Activated CD4-positive, alpha-beta memory T cell treated with anti-CD3 and anti-CD28 coated beads for 36 hours (primary cell): ENCODE results near the gene LRRC8A. TPM values are rescaled to one million over a fixed set of nuclear protein-coding genes. Genes with fewer than 3 reads are reported as not detected.
"Not testable (repeated sequence)": the region's sequence is repeated elsewhere in the genome, so short reads cannot be mapped to it uniquely, and the experiment has no call there.

ENCODE experiments used
- CTCF ChIA-PET: fragments of 350-600 bp; sonication (Branson Sonifier 250); formaldehyde crosslinking; loops from one replicate; lab custom pipeline; 2021; ENCODE audit warnings: antibody characterized with exemption, inconsistent platforms; lab: Charles Lee
- POLR2A ChIA-PET: fragments of 350-600 bp; sonication (Branson Sonifier 250); formaldehyde crosslinking; loops from one replicate; lab custom pipeline; 2021; ENCODE audit warnings: antibody characterized with exemption; lab: Charles Lee
- DNase-seq: peaks from one replicate; pipeline ENCODE4 v3.0.0-alpha.2; 2020
- H3K27ac Mint-ChIP-seq: one replicate; pipeline ENCODE4 v1.8.0; 2021; ENCODE audit warnings: mixed read lengths
- H3K27me3 Mint-ChIP-seq: one replicate; pipeline ENCODE4 v1.8.0; 2021; ENCODE audit warnings: mixed read lengths
- H3K36me3 Mint-ChIP-seq: one replicate; pipeline ENCODE4 v1.8.0; 2021; ENCODE audit warnings: mixed read lengths
- H3K4me1 Mint-ChIP-seq: one replicate; pipeline ENCODE4 v1.8.0; 2021; ENCODE audit warnings: low read depth, mixed read lengths
- H3K4me3 Mint-ChIP-seq: one replicate; pipeline ENCODE4 v1.8.0; 2021; ENCODE audit warnings: mild to moderate bottlenecking, mixed read lengths
- H3K9me3 Mint-ChIP-seq: one replicate; pipeline ENCODE4 v1.8.0; 2021; ENCODE audit warnings: mixed read lengths
- intact Hi-C: fragments of 100-400 bp; cut with micrococcal nuclease; formaldehyde crosslinking; loops from one replicate; pipeline ENCODE4 v1.15.1; 2023
- total RNA-seq, 2 experiments: library from RNA; stranded (reverse); gene quantifications; one replicate each; pipeline ENCODE4 v1.2.3, GENCODE V29; 2021

LRRC8A gene
- total RNA-seq, 2 experiments from 2014 or later: 18.0 to 18.7 TPM

DNA sequence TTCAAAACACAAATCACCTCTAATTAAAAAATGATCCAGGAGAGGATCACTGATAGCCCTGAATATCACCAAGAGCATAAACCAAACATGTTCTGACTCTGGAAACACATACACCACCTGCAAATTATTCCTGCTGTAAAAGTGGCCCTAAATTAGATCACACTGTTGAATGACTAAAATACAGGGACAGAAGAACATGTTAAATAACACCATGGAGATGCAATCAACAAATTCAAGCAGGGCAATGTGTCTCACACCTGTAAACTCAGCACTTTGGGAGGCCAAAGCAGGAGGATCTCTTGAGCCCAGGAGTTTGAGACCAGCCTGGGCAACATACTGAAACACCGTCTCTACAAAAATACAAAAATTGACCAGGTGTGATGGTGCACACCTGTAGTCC lies 34.1 kb upstream of the LRRC8A start:
- Mint-ChIP-seq H3K36me3 (peaks cover 18% of the 10 kb centered on the region), H3K4me1 (no peaks in the 10 kb centered on the region), H3K9me3 (peaks cover 17% of the 10 kb centered on the region), H3K4me3 (no peak overlapping the region), H3K27me3 (no peaks in the 10 kb centered on the region), H3K27ac (no peak overlapping the region)
- ChIA-PET CTCF (no interaction called here), POLR2A (no interaction called here)
- no peak for DNase-seq
- intact Hi-C loops: no loop called here

DNA sequence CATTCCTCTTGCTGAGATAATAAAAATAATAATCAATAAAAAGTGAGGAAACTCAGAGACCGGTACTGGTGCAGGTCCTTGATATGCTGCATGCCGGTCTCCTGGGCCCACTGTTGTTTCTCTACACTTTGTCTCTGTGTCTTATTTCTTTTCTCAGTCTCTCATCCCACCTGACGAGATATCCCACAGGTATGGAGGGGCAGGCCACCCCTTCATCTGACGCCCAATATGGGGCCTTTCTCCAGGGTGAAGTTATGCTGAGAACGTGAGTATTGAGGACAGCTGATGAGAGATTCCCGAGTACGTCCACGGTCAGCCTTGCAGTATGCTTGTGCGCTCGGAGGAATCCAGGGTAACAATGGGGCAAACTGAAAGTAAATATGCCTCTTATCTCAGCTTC lies 30.9 kb upstream of the LRRC8A start:
- H3K27me3 Mint-ChIP-seq, H3K27ac Mint-ChIP-seq, POLR2A ChIA-PET, H3K4me1 Mint-ChIP-seq, intact Hi-C loops, DNase-seq, H3K4me3 Mint-ChIP-seq: not testable (repeated sequence)
- Mint-ChIP-seq H3K9me3 (peaks cover 17% of the 10 kb centered on the region), H3K36me3 (peaks cover 18% of the 10 kb centered on the region)
- CTCF ChIA-PET: interaction anchor here (1.4 kb wide), 1 partner anchor 79 kb away, joined by 4 read pairs; no protein-coding TSS in a partner anchor

DNA sequence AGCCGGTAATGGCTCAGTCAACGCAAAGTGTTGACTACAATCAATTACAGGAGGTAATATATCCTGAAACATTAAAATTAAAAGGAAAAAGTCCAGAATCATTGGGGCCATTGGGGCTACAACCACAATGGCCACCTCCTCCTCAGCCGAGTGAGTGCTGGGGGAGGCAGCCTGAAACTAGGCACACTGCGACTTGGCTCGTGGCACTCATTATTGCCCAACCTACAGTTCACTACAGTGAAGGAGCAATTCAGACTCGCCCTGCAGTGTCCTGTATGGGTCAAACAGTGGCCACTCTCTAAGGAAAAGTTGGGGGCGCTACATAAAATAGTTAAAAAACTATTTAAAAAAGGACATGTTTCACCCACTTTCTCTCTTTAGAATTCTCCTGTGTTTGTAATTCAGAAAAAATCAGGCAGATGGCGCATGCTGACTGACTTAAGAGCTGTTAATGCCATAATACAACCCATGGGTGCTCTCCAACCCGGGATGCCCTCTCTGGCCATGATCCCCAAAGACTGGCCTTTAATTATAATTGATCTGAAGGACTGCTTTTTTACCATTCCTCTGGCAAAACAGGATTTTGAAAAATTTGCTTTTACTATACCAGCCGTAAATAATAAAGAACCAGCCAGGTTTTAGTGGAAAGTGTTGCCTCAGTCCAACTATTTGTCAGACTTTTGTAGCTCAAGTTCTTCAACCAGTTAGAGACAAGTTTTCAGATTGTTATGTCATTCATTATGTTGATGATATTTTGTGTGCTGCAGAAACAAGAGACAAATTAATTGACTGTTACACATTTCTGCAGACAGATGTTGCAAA lies 29.9 kb upstream of the LRRC8A start:
- Mint-ChIP-seq H3K36me3 (peaks cover 18% of the 10 kb centered on the region), H3K9me3 (peaks cover 17% of the 10 kb centered on the region)
- ChIA-PET POLR2A (interaction anchor here (0.6 kb wide), 1 partner anchor 103 kb away, joined by 4 read pairs; no protein-coding TSS in a partner anchor), CTCF (interaction anchor here (0.7 to 1.4 kb wide), 4 partner anchors 10 to 78 kb away, joined by 3 to 4 read pairs (median 4); no protein-coding TSS in a partner anchor)
- H3K4me1 Mint-ChIP-seq, H3K4me3 Mint-ChIP-seq, H3K27me3 Mint-ChIP-seq, intact Hi-C loops, DNase-seq, H3K27ac Mint-ChIP-seq: not testable (repeated sequence)

DNA sequence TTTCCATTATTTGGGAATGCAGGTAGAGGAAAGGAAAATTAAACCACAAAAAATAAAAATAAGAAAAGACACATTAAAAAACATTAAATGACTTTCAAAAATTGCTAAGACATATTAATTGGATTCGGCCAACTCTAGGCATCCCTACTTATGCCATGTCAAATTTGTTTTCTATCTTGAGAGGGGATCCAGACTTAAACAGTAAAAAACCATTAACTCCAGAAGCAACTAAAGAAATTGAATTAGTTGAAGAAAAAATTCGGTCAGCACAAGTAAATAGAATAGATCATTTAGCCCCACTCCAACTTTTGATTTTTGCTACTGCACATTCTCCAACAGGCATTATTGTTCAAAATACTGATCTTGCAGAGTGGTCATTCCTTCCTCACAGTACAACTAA lies 29.3 kb upstream of the LRRC8A start:
- H3K4me3 Mint-ChIP-seq, H3K27me3 Mint-ChIP-seq, DNase-seq, H3K27ac Mint-ChIP-seq, intact Hi-C loops, H3K4me1 Mint-ChIP-seq: not testable (repeated sequence)
- Mint-ChIP-seq H3K9me3 (peaks cover 17% of the 10 kb centered on the region), H3K36me3 (peaks cover 18% of the 10 kb centered on the region)
- ChIA-PET CTCF (interaction anchor here (0.7 to 1.4 kb wide), 4 partner anchors 9 to 77 kb away, joined by 3 to 4 read pairs (median 4); no protein-coding TSS in a partner anchor), POLR2A (interaction anchor here (0.6 kb wide), 1 partner anchor 102 kb away, joined by 4 read pairs; no protein-coding TSS in a partner anchor)

DNA sequence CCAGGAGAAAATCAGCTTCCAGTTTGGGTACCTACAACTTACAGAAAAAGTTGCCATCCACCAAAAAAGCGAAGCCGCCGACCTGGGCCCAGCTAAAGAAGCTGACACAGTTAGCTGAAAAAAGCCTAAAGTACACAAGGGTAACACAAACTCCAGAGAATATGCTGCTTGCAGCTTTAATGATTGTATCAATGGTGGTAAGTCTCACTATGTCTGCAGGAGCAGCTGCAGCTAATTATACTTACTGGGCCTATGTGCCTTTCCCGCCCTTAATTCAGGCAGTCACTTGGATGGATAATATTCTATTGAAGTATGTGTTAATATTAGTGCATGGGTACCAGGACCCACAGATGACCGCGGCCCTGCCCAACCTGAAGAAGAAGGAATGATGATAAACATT lies 27.5 kb upstream of the LRRC8A start:
- intact Hi-C loops, POLR2A ChIA-PET, H3K27me3 Mint-ChIP-seq, H3K4me3 Mint-ChIP-seq, H3K4me1 Mint-ChIP-seq, H3K27ac Mint-ChIP-seq, DNase-seq: not testable (repeated sequence)
- H3K9me3 Mint-ChIP-seq: peaks cover 17% of the 10 kb centered on the region
- CTCF ChIA-PET: interaction anchor here (1.5 kb wide), 1 partner anchor 74 kb away, joined by 5 read pairs; no protein-coding TSS in a partner anchor
- H3K36me3 Mint-ChIP-seq: peaks cover 18% of the 10 kb centered on the region

DNA sequence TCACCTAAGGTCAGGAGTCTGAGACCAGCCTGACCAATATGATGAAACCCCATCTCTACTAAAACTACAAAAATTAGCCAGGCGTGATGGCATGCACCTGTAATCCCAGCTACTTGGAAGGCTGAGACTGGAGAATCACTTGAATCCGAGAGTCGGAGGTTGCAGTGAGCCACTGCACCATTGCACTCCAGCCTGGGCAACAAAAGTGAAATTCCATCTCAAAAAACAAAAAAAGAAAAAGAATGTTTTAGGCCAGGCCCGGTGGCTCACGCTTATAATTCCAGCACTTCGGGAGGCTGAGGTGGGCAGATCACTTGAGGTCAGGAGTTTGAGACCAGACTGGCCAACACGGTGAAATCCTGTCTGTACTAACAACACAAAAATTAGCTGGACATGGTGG lies 23.5 kb upstream of the LRRC8A start:
- H3K4me3 Mint-ChIP-seq, intact Hi-C loops, H3K27ac Mint-ChIP-seq, DNase-seq, H3K9me3 Mint-ChIP-seq, POLR2A ChIA-PET, H3K36me3 Mint-ChIP-seq, H3K27me3 Mint-ChIP-seq, H3K4me1 Mint-ChIP-seq: not testable (repeated sequence)
- CTCF ChIA-PET: interaction anchor here (10.4 kb wide), 1 partner anchor 69 kb away, joined by 184 read pairs; no protein-coding TSS in a partner anchor

DNA sequence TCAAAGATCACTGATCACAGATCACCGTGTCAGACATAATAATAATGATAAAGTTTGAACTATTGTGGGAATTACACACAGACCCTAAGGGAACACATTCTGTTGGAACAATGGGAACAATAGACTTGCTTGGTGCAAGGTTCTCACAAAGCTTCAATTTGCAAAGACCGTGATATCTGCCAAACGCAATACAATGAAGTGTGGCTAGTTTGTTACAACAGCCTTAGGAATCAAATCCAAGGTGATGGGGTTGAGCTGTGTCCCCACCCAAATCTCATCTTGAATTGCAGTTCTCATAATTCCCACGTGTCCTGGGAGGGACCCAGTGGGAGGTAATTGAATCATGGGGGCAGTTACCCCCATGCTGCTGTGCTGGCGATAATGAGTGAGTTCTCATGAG lies 21.0 kb upstream of the LRRC8A start:
- intact Hi-C loops: no loop called here
- no peaks in the 10 kb centered on the region for H3K27me3 Mint-ChIP-seq
- CTCF ChIA-PET: interaction anchor here (0.8 to 10.4 kb wide), 4 partner anchors 9 to 66 kb away, joined by 3 to 184 read pairs (median 5); partner anchors contain the start of gene ENDOG
- POLR2A ChIA-PET: interaction anchor here (1.4 kb wide), 1 partner anchor 22 kb away, joined by 3 read pairs; no protein-coding TSS in a partner anchor
- no peak overlapping the region for H3K27ac Mint-ChIP-seq
- H3K4me1 Mint-ChIP-seq: peaks cover 6% of the 10 kb centered on the region
- H3K36me3 Mint-ChIP-seq: no peaks in the 10 kb centered on the region
- H3K9me3 Mint-ChIP-seq: no peaks in the 10 kb centered on the region
- no peak overlapping the region for H3K4me3 Mint-ChIP-seq
- no peak for DNase-seq

DNA sequence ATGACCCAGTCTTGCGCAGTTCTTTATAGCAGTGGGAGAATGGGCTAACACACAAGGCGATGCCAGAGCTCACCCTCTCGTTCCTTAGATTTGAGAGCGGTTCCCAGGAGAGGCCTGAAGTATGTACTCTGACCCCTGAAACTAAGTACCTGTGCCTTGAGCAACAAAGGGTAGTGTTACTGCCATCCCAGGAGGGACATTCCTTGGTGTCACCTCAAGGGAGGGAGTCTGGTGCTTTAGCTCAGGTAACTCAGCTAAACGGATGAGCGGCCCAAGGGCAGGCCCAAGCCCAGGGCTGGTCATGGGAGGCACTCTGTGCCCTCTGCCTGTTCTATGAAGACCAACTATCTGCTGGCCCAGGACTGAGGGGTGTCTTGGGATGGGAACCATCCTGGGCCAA lies 20.4 kb upstream of the LRRC8A start:
- no peak for DNase-seq
- CTCF ChIA-PET: interaction anchor here (0.8 to 10.4 kb wide), 6 partner anchors 9 to 75 kb away, joined by 3 to 184 read pairs (median 6); partner anchors contain the start of genes ENDOG, KYAT1 and LRRC8A
- intact Hi-C loops: no loop called here
- Mint-ChIP-seq H3K36me3 (no peaks in the 10 kb centered on the region), H3K4me1 (peaks cover 6% of the 10 kb centered on the region), H3K9me3 (no peaks in the 10 kb centered on the region), H3K4me3 (no peak overlapping the region), H3K27ac (no peak overlapping the region), H3K27me3 (no peaks in the 10 kb centered on the region)
- POLR2A ChIA-PET: interaction anchor here (1.4 kb wide), 1 partner anchor 21 kb away, joined by 3 read pairs; no protein-coding TSS in a partner anchor

DNA sequence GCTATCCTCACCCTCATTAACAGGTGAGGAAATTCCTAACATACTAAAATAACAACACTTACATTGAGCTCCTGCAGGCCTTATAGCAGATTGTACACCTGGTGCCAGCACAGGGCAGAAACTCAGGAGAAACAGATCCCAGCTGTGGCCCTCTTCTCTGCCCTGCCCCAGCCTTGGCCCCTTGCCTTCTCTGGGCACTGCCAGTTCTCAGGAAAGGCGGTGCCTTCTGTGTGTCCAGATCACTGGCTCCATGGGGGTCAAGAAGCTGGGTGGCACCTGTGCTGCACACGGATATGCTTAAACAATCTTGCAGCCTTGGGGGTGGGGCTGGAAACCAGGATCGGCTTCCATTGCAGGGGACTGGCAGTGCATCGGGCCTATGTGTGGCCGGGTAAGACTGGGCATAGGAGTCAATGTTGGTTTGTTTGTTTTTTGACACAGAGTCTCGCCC lies 19.5 kb upstream of the LRRC8A start:
- POLR2A ChIA-PET: interaction anchor here (1.4 kb wide), 1 partner anchor 20 kb away, joined by 3 read pairs; no protein-coding TSS in a partner anchor
- no peak for DNase-seq
- intact Hi-C loops: no loop called here
- no peak overlapping the region for H3K4me3 Mint-ChIP-seq
- H3K27ac Mint-ChIP-seq: no peak overlapping the region
- CTCF ChIA-PET: interaction anchor here (0.5 to 10.4 kb wide), 7 partner anchors 13 to 115 kb away, joined by 3 to 184 read pairs (median 3); partner anchors contain the start of genes KYAT1, LRRC8A and PHYHD1
- no peaks in the 10 kb centered on the region for H3K9me3 Mint-ChIP-seq
- peaks cover 6% of the 10 kb centered on the region for H3K4me1 Mint-ChIP-seq
- no peaks in the 10 kb centered on the region for H3K27me3 Mint-ChIP-seq
- H3K36me3 Mint-ChIP-seq: no peaks in the 10 kb centered on the region

DNA sequence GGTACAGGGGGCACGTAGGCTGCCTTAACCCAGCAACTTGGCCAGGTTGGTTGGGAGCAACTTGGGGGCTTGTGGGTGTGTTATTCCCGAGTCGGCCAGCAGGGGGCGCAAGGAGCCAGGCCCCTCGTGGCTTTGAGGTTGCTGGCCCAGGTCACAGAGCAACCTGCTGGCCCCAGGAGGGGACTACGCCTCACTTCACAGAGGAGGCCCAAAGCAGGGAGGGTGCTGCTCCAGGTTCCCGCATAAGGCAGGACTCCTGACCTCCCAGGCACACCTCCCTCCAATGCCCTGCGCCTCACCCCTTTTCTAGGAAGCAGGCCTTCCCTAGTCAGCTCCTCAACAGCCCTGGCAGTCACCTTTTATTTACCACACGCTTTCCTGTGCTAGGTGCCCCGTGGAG lies 18.3 kb upstream of the LRRC8A start:
- H3K36me3 Mint-ChIP-seq: no peaks in the 10 kb centered on the region
- H3K27ac Mint-ChIP-seq: no peak overlapping the region
- ChIA-PET POLR2A (interaction anchor here (1.4 kb wide), 1 partner anchor 84 kb away, joined by 3 read pairs; the partner anchor contains the start of gene NUP188), CTCF (interaction anchor here (0.6 to 10.4 kb wide), 10 partner anchors 12 to 63 kb away, joined by 3 to 184 read pairs (median 4); partner anchors contain the start of genes ENDOG, KYAT1 and LRRC8A)
- no peaks in the 10 kb centered on the region for H3K9me3 Mint-ChIP-seq
- DNase-seq: peak; percentile 91
- H3K4me1 Mint-ChIP-seq: peaks cover 6% of the 10 kb centered on the region
- intact Hi-C loops: loop anchor here (1.0 kb wide), 1 partner anchor 65 kb away; no protein-coding TSS in a partner anchor
- H3K4me3 Mint-ChIP-seq: no peak overlapping the region
- no peaks in the 10 kb centered on the region for H3K27me3 Mint-ChIP-seq

DNA sequence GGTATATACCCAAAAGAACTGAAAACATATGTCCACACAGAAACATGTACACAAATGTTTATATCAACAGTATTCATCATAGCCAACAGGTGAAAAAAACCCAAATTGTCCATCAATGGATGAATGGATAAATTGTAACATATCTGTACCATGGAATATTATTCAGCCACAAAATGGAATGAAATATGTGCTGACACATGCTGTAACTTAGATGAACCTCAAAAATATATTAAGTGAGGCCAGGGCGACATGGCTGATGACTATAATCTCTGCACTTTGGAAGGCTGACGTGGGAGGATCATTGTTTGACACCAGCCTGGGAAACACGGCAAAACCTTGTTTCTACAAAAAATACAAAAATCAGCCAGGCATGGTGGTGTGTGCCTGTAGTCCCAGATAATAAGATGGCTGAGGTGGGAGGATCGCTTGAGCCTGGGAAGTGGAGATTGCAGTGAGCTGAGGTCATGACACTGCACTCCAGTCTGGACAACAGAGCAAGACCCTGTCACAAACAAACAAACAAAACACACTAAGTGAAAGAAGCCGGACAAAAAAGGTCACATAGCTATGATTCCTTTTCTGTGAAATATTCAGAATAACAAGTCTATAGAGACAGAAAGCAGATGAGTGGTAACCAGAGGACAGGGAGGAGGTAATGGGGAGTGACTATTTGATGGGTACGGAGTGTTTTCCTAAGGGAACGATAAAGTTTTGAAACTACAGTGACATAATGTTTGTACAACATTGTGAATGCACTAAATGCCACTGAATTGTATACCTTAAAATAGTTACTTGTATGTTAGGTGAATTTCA lies 11.6 kb upstream of the LRRC8A start:
- H3K27ac Mint-ChIP-seq: no peak overlapping the region
- DNase-seq: no peak
- H3K9me3 Mint-ChIP-seq: no peaks in the 10 kb centered on the region
- no peak overlapping the region for H3K4me3 Mint-ChIP-seq
- intact Hi-C loops: no loop called here
- peaks cover 7% of the 10 kb centered on the region for H3K4me1 Mint-ChIP-seq
- H3K36me3 Mint-ChIP-seq: peaks cover 3% of the 10 kb centered on the region
- no peaks in the 10 kb centered on the region for H3K27me3 Mint-ChIP-seq
- CTCF ChIA-PET: interaction anchor here (1.9 kb wide), 1 partner anchor 58 kb away, joined by 5 read pairs; no protein-coding TSS in a partner anchor
- POLR2A ChIA-PET: no interaction called here
